Endothelial cell of umbilical vein (primary cell): ENCODE measurements around the gene PPTC7. TPM values are rescaled to one million over a fixed set of nuclear protein-coding genes. Genes with fewer than 3 reads are reported as not detected.
A peak's percentile ranks its signal among the peaks of the same experiment; 100 is the strongest.
"Not testable (repeated sequence)": the region's sequence is repeated elsewhere in the genome, so short reads cannot be mapped to it uniquely, and the experiment has no call there.

ENCODE experiments used
- BruUV-seq: library from RNA; stranded (reverse); fragments of 400-500 nt; replicated peaks from 2 replicates; lab custom pipeline; 2021; lab: Mats Ljungman, UMichigan
- CTCF ChIA-PET: fragments of 300-600, 350-600 bp; sonication (Branson Sonifier 250); formaldehyde crosslinking; loops from one replicate; lab custom pipeline; 2021; ENCODE audit warnings: antibody characterized with exemption, inconsistent platforms; lab: Charles Lee
- POLR2A ChIA-PET: fragments of 300-600, 350-600 bp; sonication (Branson Sonifier 250); formaldehyde crosslinking; loops from one replicate; lab custom pipeline; 2021; ENCODE audit warnings: antibody characterized with exemption, inconsistent platforms; lab: Charles Lee
- DNase-seq: peaks from one replicate; pipeline ENCODE4 v3.0.0-alpha.2; 2011; ENCODE audit warnings: low read depth, low spot score
- FAIRE-seq: peaks from 2 replicates; lab custom pipeline; 2011; peaks lifted over from hg19 to GRCh38; lab: Jason Lieb, UNC
- H2AFZ ChIP-seq: 2 replicates; pipeline ENCODE4 v1.6.0; 2012; ENCODE audit warnings: low read depth, low read length, control low read depth, inconsistent platforms
- H3K27ac ChIP-seq: 2 replicates; pipeline ENCODE4 v1.5.1; 2011; ENCODE audit warnings: low read depth, mild to moderate bottlenecking, control low read depth, low read length, moderate library complexity; ENCODE audit not compliant: insufficient read depth
- H3K27me3 ChIP-seq, 2 experiments: 2 replicates each; pipeline versions ENCODE4 v1.6.0 to v1.6.1; 2011; ENCODE audit warnings: low read length in 2 of 2, mixed read lengths in 1 of 2; ENCODE audit not compliant: control insufficient read depth in 2 of 2, insufficient read depth in 2 of 2
- H3K36me3 ChIP-seq, 2 experiments: 2 replicates in 1 of 2; 3 replicates in 1 of 2; pipeline ENCODE4 v1.5.1; 2011; ENCODE audit warnings: low read length in 2 of 2, mild to moderate bottlenecking in 1 of 2, moderate library complexity in 1 of 2; ENCODE audit not compliant: control insufficient read depth in 2 of 2, insufficient read depth in 2 of 2; ENCODE audit errors: extremely low read depth in 1 of 2
- H3K4me1 ChIP-seq: 3 replicates; pipeline ENCODE4 v1.5.1; 2011; ENCODE audit warnings: mild to moderate bottlenecking, low read length; ENCODE audit not compliant: control insufficient read depth, insufficient read depth; ENCODE audit errors: extremely low read depth
- H3K4me2 ChIP-seq: 2 replicates; pipeline ENCODE4 v1.6.1; 2011; ENCODE audit warnings: low read length, control low read depth, mixed read lengths; ENCODE audit not compliant: insufficient read depth
- H3K4me3 ChIP-seq, 3 experiments: fragments of 200-600 bp in 1 of 3; sonication (generic), shearing (Covaris generic) in 1 of 3; replicated peaks in 1 of 3; 2 replicates each; pipeline ENCODE4 v1.5.1; 2011 to 2016; ENCODE audit warnings: control low read depth in 3 of 3, low read length in 3 of 3, mild to moderate bottlenecking in 2 of 3, inconsistent platforms in 1 of 3, low read depth in 1 of 3, moderate library complexity in 1 of 3; ENCODE audit not compliant: insufficient read depth in 1 of 3
- H3K79me2 ChIP-seq: 2 replicates; pipeline ENCODE4 v1.6.0; 2012; ENCODE audit warnings: low read length, inconsistent platforms; ENCODE audit not compliant: control insufficient read depth, insufficient read depth
- H3K9ac ChIP-seq: replicated peaks from 2 replicates; pipeline ENCODE3; 2011; ENCODE audit warnings: low read length, control low read depth; ENCODE audit not compliant: insufficient read depth; ENCODE audit errors: extremely low read depth
- H3K9me1 ChIP-seq: replicated peaks from 3 replicates; pipeline ENCODE4 v1.6.0; 2011; ENCODE audit warnings: mild to moderate bottlenecking, low read length; ENCODE audit not compliant: control insufficient read depth, insufficient read depth; ENCODE audit errors: extremely low read depth
- H3K9me3 ChIP-seq: replicated peaks from 2 replicates; pipeline ENCODE4 v1.5.1; 2012; ENCODE audit warnings: low read length, inconsistent platforms; ENCODE audit not compliant: control insufficient read depth, insufficient read depth
- H4K20me1 ChIP-seq: replicated peaks from 2 replicates; pipeline ENCODE3; 2011; ENCODE audit warnings: mild to moderate bottlenecking, low read length; ENCODE audit not compliant: control insufficient read depth, insufficient read depth; ENCODE audit errors: extremely low read depth
- FOS ChIP-seq: IDR thresholded peaks from 2 replicates; pipeline ENCODE4 v1.6.1; 2011; ENCODE audit warnings: mild to moderate bottlenecking, low read length, moderate library complexity, borderline replicate concordance; ENCODE audit not compliant: insufficient read depth
- GATA2 ChIP-seq: IDR thresholded peaks from 2 replicates; pipeline ENCODE4 v1.7.0; 2011; ENCODE audit warnings: low read depth, mild to moderate bottlenecking, moderate library complexity, mixed read lengths, low read length; ENCODE audit not compliant: insufficient read length, insufficient read depth
- JUN ChIP-seq: IDR thresholded peaks from 2 replicates; pipeline ENCODE4 v1.6.1; 2011; ENCODE audit warnings: borderline replicate concordance, low read depth; ENCODE audit not compliant: insufficient read length, insufficient read depth
- POLR2AphosphoS5 ChIP-seq: IDR thresholded peaks from 2 replicates; pipeline ENCODE4 v1.6.1; 2012; ENCODE audit warnings: low read depth, mild to moderate bottlenecking, control low read depth, low read length, moderate library complexity; ENCODE audit not compliant: insufficient read depth
- dilution Hi-C: fragments of 300-500 bp; cut with MboI; formaldehyde crosslinking; loops from one replicate; pipeline ENCODE4 v1.15.0; 2019; ENCODE audit warnings: low sequenced_read_pairs; ENCODE audit not compliant: extremely low pct_ligation_motif_present
- intact Hi-C: fragments of 100-400 bp; cut with micrococcal nuclease; formaldehyde crosslinking; loops from one replicate; pipeline ENCODE4 v1.10.0; 2022
- polyA plus RNA-seq, 4 experiments: library from polyadenylated mRNA; depleted of rRNA in 3 of 4; stranded (reverse) in 3 of 4; unstranded in 1 of 4; fragments of >200 nt; gene quantifications; 2 replicates each; pipeline versions ENCODE4 v1.2.1 to v1.2.3, GENCODE V29; 2011 to 2012; ENCODE audit warnings: missing spikeins in 1 of 4
- total RNA-seq: library from RNA; stranded (reverse); gene quantifications from 2 replicates; pipeline ENCODE4 v1.2.3, GENCODE V29; 2021

The PPTC7 gene
- total and polyA plus RNA-seq, 2 donors (not counting 3 experiments of a cell fraction or from before 2014, with no cell fraction given) = 8.4 to 15.2 TPM

DNA sequence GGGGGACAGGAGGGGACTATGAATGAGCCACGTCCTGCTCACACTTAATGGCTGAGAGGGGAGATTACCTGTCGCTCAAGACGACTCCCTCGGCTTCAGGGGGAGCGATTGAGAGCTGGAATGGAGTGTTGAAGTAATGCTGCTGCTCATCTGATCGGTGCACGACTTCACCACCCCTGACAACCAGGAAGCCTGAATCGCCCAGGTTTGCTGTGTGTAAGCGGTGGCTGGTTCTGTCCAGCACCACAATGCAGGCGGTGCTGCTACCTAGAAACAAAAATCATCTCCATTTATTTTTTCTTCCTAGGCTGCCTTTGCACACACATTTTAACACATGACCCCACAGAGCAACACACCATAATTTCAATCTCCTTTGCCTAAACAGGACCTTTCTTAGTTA, 37.3 kb downstream of the PPTC7 start:
- peak overlapping the region; percentile 92 for H3K27ac ChIP-seq
- no peak overlapping the region for H2AFZ ChIP-seq
- H3K4me3 ChIP-seq = no peak overlapping the region
- ChIA-PET CTCF (no interaction called here), POLR2A (no interaction called here)
- peaks cover 36% of the 10 kb centered on the region for H3K79me2 ChIP-seq
- BruUV-seq = no TSS peak
- H3K9me1 ChIP-seq = no peaks in the 10 kb centered on the region
- peaks cover 0 to 1% of the 10 kb centered on the region in 2 experiments for H3K36me3 ChIP-seq
- dilution Hi-C loops = no loop called here
- no peak for FAIRE-seq
- H4K20me1 ChIP-seq = no peaks in the 10 kb centered on the region
- H3K9ac ChIP-seq = peak overlapping the region; percentile 58
- H3K4me1 ChIP-seq = peaks cover 46% of the 10 kb centered on the region
- no peak for TF ChIP-seq GATA2
- no peak for DNase-seq
- peak overlapping the region; percentile 71 for H3K4me2 ChIP-seq
- H3K9me3 ChIP-seq = no peaks in the 10 kb centered on the region
- no peaks in the 10 kb centered on the region for H3K27me3 ChIP-seq
- intact Hi-C loops = loop anchor here (1.0 to 5.0 kb wide), 5 partner anchors 37 to 196 kb away; partner anchors contain the start of genes ARPC3, FAM216A, GPN3 and PPP1CC

DNA sequence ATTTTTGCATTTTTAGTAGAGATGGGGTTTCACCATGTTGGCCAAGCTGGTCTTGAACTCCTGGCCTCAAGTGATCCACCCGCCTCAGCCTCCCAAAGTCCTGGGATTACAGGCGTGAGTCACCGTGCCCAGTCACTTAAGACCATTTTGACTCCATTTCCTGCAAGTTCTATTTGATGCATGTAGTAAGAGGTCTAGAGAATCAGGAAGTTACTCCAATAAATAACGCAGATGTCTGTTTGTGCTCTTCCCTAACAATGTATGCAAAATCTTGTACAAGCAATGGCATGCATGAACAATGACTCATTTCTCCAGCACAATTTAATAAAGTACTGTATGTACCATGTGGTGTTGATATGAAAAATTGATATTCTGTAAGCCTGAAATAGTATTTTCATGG, 37.9 kb downstream of the PPTC7 start:
- H3K4me2 ChIP-seq = peak overlapping the region; percentile 71
- TF ChIP-seq FOS (peak; percentile 81), JUN (peak; percentile 88), POLR2AphosphoS5 (peak; percentile 37)
- H3K9me3 ChIP-seq, H4K20me1 ChIP-seq, POLR2A ChIA-PET, BruUV-seq, H3K9me1 ChIP-seq, H2AFZ ChIP-seq, H3K36me3 ChIP-seq, H3K4me3 ChIP-seq, CTCF ChIA-PET, H3K27me3 ChIP-seq, dilution Hi-C loops: not testable (repeated sequence)
- intact Hi-C loops = loop anchor here (1.0 to 5.0 kb wide), 3 partner anchors 44 to 197 kb away; partner anchors contain the start of genes ARPC3 and PPP1CC
- peaks cover 47% of the 10 kb centered on the region for H3K4me1 ChIP-seq
- FAIRE-seq (peak; percentile 85), DNase-seq (peak; percentile 89)
- peak overlapping the region; percentile 58 for H3K9ac ChIP-seq
- peak overlapping the region; percentile 92 for H3K27ac ChIP-seq
- peaks cover 33% of the 10 kb centered on the region for H3K79me2 ChIP-seq
